Stimulated activated naive CD8-positive, alpha-beta T cell treated with anti-CD3 and anti-CD28 coated beads, Interleukin-15, amount 100 ng/mL, for 72 hours (primary cell): ENCODE measurements around the gene BEX3.
"Not testable (repeated sequence)": the region's sequence is repeated elsewhere in the genome, so short reads cannot be mapped to it uniquely, and the experiment has no call there.

Experiments
- ATAC-seq: fragments of 150-1000 bp; cut with Tn5 transposase; 2 replicates; pipeline ENCODE4 v1.10.0; 2021; ENCODE audit warnings: mild to moderate bottlenecking, moderate library complexity
- DNase-seq, 2 donors: peaks; one replicate each; pipeline ENCODE4 v3.0.0; 2021 to 2022
- H3K27ac Mint-ChIP-seq, 2 donors: one replicate each; pipeline ENCODE4 v1.8.0; 2022; ENCODE audit warnings: mild to moderate bottlenecking in 2 of 2, mixed read lengths in 2 of 2, moderate library complexity in 2 of 2
- H3K27me3 Mint-ChIP-seq: one replicate; pipeline ENCODE4 v1.8.0; 2022; ENCODE audit warnings: mixed read lengths
- H3K4me1 Mint-ChIP-seq: one replicate; pipeline ENCODE4 v1.8.0; 2022; ENCODE audit warnings: mild to moderate bottlenecking, mixed read lengths
- H3K4me3 Mint-ChIP-seq, 2 donors: one replicate each; pipeline ENCODE4 v1.8.0; 2022; ENCODE audit warnings: mild to moderate bottlenecking in 2 of 2, mixed read lengths in 2 of 2, moderate library complexity in 1 of 2
- H3K9me3 Mint-ChIP-seq, 2 donors: one replicate each; pipeline ENCODE4 v1.8.0; 2022; ENCODE audit warnings: mixed read lengths in 2 of 2

Gene BEX3

GRCh38 chrX:103376118-103376978 is at the start of gene BEX3:
BEX3 (plus strand) TSS chrX:103376538; CDS start chrX:103377522, 984 bp downstream.
- Mint-ChIP-seq H3K9me3 (no peaks in the 10 kb centered on the region), H3K27me3 (no peaks in the 10 kb centered on the region), H3K4me3 (peak within 1 kb of the TSS; percentile 83 to 85), H3K27ac (peak within 1 kb of the TSS; percentile 74 to 91), H3K4me1 (peaks cover 14% of the 10 kb centered on the region)
- peak; percentile 85 for ATAC-seq
- peak; percentile 11 to 38 for DNase-seq

GRCh38 chrX:103329991-103330390 is 46.3 kb upstream of the BEX3 start, which contains the start of gene TCEAL7:
TCEAL7 (plus strand) TSS chrX:103330239; CDS start chrX:103331404, 1,165 bp downstream.
- ATAC-seq (no peak), DNase-seq (no peak)
- H3K27me3 Mint-ChIP-seq: peaks cover 36% of the 10 kb centered on the region
- no peaks in the 10 kb centered on the region for H3K4me1 Mint-ChIP-seq
- no peaks in the 10 kb centered on the region for H3K9me3 Mint-ChIP-seq
- no peak within 1 kb of the TSS for H3K4me3 Mint-ChIP-seq
- peak within 1 kb of the TSS; percentile 13 to 50 for H3K27ac Mint-ChIP-seq

GRCh38 chrX:103330681-103331288 is 45.6 kb upstream of the BEX3 start:
- ATAC-seq (no peak), DNase-seq (no peak)
- H3K4me3 Mint-ChIP-seq: peak overlapping the region in 1 of 2 donors; percentile 43
- no peaks in the 10 kb centered on the region for H3K9me3 Mint-ChIP-seq
- H3K27ac Mint-ChIP-seq: peak overlapping the region; percentile 13 to 50
- peaks cover 36% of the 10 kb centered on the region for H3K27me3 Mint-ChIP-seq
- no peaks in the 10 kb centered on the region for H3K4me1 Mint-ChIP-seq

GRCh38 chrX:103338663-103339062 is 37.7 kb upstream of the BEX3 start:
- no peak overlapping the region for H3K27ac Mint-ChIP-seq
- no peaks in the 10 kb centered on the region for H3K4me1 Mint-ChIP-seq
- ATAC-seq (no peak), DNase-seq (no peak)
- H3K4me3 Mint-ChIP-seq: no peak overlapping the region
- no peaks in the 10 kb centered on the region for H3K9me3 Mint-ChIP-seq
- H3K27me3 Mint-ChIP-seq: no peaks in the 10 kb centered on the region

- Mint-ChIP-seq H3K27me3 (peaks cover 3% of the 10 kb centered on the region), H3K27ac (peak overlapping the region in 1 of 2 donors; percentile 46), H3K9me3 (no peaks in the 10 kb centered on the region), H3K4me1 (no peaks in the 10 kb centered on the region), H3K4me3 (no peak overlapping the region)
- peak in 1 of 2 donors; percentile 16 for DNase-seq
- ATAC-seq: peak; percentile 33
These were observed 33.2 kb upstream of the BEX3 start for GRCh38 chrX:103343105-103343504.

- DNase-seq (no peak), ATAC-seq (no peak)
- Mint-ChIP-seq H3K27me3 (peaks cover 14% of the 10 kb centered on the region), H3K4me1 (no peaks in the 10 kb centered on the region), H3K4me3 (no peak overlapping the region), H3K9me3 (no peaks in the 10 kb centered on the region), H3K27ac (no peak overlapping the region)
These were observed 31.7 kb upstream of the BEX3 start for GRCh38 chrX:103344606-103345005.

- H3K9me3 Mint-ChIP-seq: no peaks in the 10 kb centered on the region
- peaks cover 14% of the 10 kb centered on the region for H3K27me3 Mint-ChIP-seq
- no peak for ATAC-seq
- no peak overlapping the region for H3K4me3 Mint-ChIP-seq
- no peaks in the 10 kb centered on the region for H3K4me1 Mint-ChIP-seq
- DNase-seq: no peak
- no peak overlapping the region for H3K27ac Mint-ChIP-seq
These were observed 28.5 kb upstream of the BEX3 start for GRCh38 chrX:103347682-103348397.

- Mint-ChIP-seq H3K4me3 (peak within 1 kb of the TSS; percentile 81 to 85), H3K4me1 (peaks cover 15% of the 10 kb centered on the region), H3K9me3 (no peaks in the 10 kb centered on the region), H3K27me3 (no peaks in the 10 kb centered on the region), H3K27ac (peak within 1 kb of the TSS; percentile 89)
- DNase-seq (no peak), ATAC-seq (no peak)
These were observed 20.1 kb upstream of the BEX3 start, which contains the start of gene TCEAL9 for GRCh38 chrX:103356130-103356798. TCEAL9 (plus strand) TSS chrX:103356506; CDS start chrX:103357685, 1,179 bp downstream.

GRCh38 chrX:103356858-103357257 is 19.5 kb upstream of the BEX3 start:
- Mint-ChIP-seq H3K9me3 (no peaks in the 10 kb centered on the region), H3K4me3 (peak overlapping the region; percentile 81 to 85), H3K27ac (peak overlapping the region; percentile 8 to 78), H3K27me3 (no peaks in the 10 kb centered on the region), H3K4me1 (peaks cover 15% of the 10 kb centered on the region)
- ATAC-seq (no peak), DNase-seq (no peak)

- H3K9me3 Mint-ChIP-seq: no peaks in the 10 kb centered on the region
- H3K4me1 Mint-ChIP-seq: peaks cover 15% of the 10 kb centered on the region
- no peak for ATAC-seq
- no peaks in the 10 kb centered on the region for H3K27me3 Mint-ChIP-seq
- no peak overlapping the region for H3K27ac Mint-ChIP-seq
- no peak for DNase-seq
- no peak overlapping the region for H3K4me3 Mint-ChIP-seq
These were observed 18.5 kb upstream of the BEX3 start for GRCh38 chrX:103357871-103358270.

GRCh38 chrX:103359605-103360004 is 16.7 kb upstream of the BEX3 start:
- H3K27me3 Mint-ChIP-seq, H3K27ac Mint-ChIP-seq, ATAC-seq, H3K4me3 Mint-ChIP-seq, DNase-seq, H3K9me3 Mint-ChIP-seq: not testable (repeated sequence)
- H3K4me1 Mint-ChIP-seq: peaks cover 15% of the 10 kb centered on the region

- H3K4me3 Mint-ChIP-seq: no peak overlapping the region
- H3K27ac Mint-ChIP-seq: no peak overlapping the region
- ATAC-seq (no peak), DNase-seq (no peak)
- peaks cover 15% of the 10 kb centered on the region for H3K4me1 Mint-ChIP-seq
- H3K27me3 Mint-ChIP-seq: no peaks in the 10 kb centered on the region
- no peaks in the 10 kb centered on the region for H3K9me3 Mint-ChIP-seq
These were observed 16.2 kb upstream of the BEX3 start for GRCh38 chrX:103360092-103360491.

GRCh38 chrX:103360916-103361315 is 15.4 kb upstream of the BEX3 start:
- no peak overlapping the region for H3K27ac Mint-ChIP-seq
- DNase-seq (no peak), ATAC-seq (no peak)
- peaks cover 11% of the 10 kb centered on the region for H3K4me1 Mint-ChIP-seq
- H3K4me3 Mint-ChIP-seq: no peak overlapping the region
- no peaks in the 10 kb centered on the region for H3K27me3 Mint-ChIP-seq
- H3K9me3 Mint-ChIP-seq: no peaks in the 10 kb centered on the region

- Mint-ChIP-seq H3K4me3 (no peak overlapping the region), H3K4me1 (peaks cover 9% of the 10 kb centered on the region), H3K27me3 (no peaks in the 10 kb centered on the region), H3K27ac (no peak overlapping the region), H3K9me3 (no peaks in the 10 kb centered on the region)
- no peak for DNase-seq
- ATAC-seq: no peak
These were observed 14.5 kb upstream of the BEX3 start for GRCh38 chrX:103361798-103362197.

GRCh38 chrX:103362474-103362873 is 13.9 kb upstream of the BEX3 start:
- H3K27ac Mint-ChIP-seq: no peak overlapping the region
- H3K27me3 Mint-ChIP-seq: no peaks in the 10 kb centered on the region
- ATAC-seq (no peak), DNase-seq (no peak)
- H3K4me1 Mint-ChIP-seq: peaks cover 3% of the 10 kb centered on the region
- H3K9me3 Mint-ChIP-seq: no peaks in the 10 kb centered on the region
- H3K4me3 Mint-ChIP-seq: no peak overlapping the region
